Measurements from ENCODE around the gene GPA33.
A peak's percentile ranks its signal among the peaks of the same experiment; 100 is the strongest.
"Not testable (repeated sequence)": the region's sequence is repeated elsewhere in the genome, so short reads cannot be mapped to it uniquely, and the experiment has no call there.

GPA33 gene

GRCh38 chr1:167054531-167054930 is 35.6 kb downstream of the GPA33 start:
- DNase-seq, result no peak

DNA sequence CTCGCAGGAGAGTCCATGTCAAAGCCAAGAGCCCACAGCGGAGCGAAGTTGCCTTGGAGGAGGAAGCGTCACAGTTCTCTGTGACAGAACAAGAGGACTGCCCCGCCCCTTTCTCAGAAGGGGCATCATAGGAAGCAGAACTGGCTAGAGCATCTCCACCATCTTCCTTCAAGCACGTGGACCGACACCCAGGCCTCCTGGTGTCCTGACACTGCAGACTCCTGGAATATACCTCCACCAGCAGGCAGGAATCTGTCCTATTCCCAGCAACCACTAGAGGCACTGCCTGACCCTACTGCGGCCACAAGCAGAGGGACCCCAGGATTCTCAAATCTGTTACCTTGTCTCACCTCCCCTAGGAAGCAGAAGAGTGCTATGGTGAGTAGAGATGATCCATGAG is 37.8 kb downstream of the GPA33 start:
- peak; percentile 50 for DNase-seq

- no peak for DNase-seq
Measured at GRCh38 chr1:167051907-167052306, 38.3 kb downstream of the GPA33 start.

DNA sequence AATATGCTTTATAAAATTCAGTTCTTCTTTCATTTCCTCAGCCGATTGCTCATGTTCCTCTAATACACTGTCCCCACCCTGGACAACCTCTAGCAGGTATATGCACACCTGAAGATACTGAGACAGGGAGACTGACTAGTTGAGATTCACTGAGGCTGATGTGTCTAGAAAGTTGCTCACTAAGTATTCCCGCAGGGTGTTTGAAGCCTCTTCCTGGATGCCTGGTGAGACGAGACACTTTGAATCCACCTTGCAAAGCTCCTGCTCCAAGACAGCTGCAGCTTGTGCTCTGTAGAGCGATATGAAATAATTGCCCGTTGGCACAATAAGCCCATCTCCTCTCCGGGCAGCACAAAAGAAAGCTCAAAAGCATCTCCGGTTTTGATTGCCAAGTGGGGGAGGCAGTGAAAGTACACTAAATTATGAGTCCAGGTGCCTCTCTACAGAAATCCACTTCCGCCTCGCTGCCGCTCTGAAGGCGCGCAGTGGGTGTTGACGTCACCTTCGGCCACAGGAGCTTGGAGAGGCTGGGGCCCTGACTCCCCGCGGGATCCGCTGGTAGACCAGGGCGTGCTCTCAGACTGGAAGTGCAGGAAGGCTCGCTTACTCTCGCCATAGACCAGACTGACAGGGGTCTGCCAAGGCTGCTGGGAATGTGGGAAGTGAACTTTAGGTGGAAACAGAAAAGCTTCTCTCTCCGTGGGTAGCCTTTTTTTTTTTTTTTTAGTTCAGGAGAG is 46.3 kb downstream of the GPA33 start:
- peak; percentile 97 for DNase-seq

DNA sequence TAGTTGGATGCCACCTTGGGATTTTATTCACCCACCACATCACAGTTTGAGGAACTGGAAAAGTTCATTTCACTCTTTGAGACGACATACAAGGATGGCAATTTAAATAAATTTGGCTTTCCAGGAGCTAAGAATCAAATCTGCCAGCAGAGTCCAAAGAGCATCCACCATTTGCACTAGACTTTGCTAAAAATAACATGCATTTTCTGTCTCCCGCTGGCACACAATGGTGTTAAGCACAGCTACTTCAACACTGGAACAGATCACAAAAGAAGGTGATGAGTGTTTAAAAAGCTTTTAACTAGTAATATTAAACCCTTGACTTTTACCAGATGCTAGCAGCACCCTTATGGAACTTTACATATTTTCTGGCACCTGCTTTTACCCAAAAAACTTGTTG is 56.5 kb downstream of the GPA33 start:
- DNase-seq, result no peak

DNA sequence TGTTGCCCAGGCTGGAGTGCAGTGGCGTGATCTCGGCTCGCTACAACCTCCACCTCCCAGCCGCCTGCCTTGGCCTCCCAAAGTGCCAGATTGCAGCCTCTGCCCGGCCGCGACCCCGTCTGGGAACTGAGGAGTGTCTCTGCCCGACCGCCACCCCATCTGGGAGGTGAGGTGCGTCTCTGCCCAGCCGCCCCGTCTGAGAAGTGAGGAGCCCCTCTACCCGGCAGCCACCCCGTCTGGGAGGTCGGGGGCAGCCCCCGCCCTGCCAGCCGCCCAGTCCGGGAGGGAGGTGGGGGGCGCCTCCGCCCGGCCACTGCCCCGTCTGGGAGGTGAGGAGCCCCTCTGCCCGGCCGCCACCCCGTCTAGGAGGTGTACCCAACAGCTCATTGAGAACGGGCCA is 60.6 kb downstream of the GPA33 start:
- not testable (repeated sequence) for DNase-seq

DNA sequence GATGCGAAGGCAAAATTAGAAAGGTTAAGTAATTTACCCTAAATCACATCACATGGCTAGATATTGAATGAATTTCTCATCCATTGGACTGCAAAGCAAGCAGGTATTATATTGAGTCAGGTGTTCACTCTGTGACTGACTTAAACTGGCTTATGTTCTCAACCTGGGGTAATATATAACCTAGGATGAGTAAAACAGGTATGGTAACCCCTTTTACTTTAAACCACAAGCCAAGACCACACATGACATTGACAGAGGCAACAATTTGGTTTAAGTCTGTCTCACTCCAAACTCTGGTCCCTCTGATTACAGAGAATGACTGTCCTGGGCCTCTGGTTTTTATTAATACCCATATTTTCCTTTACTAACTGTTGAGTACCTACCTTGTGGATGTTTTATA is 67.8 kb downstream of the GPA33 start:
- no peak for DNase-seq

DNA sequence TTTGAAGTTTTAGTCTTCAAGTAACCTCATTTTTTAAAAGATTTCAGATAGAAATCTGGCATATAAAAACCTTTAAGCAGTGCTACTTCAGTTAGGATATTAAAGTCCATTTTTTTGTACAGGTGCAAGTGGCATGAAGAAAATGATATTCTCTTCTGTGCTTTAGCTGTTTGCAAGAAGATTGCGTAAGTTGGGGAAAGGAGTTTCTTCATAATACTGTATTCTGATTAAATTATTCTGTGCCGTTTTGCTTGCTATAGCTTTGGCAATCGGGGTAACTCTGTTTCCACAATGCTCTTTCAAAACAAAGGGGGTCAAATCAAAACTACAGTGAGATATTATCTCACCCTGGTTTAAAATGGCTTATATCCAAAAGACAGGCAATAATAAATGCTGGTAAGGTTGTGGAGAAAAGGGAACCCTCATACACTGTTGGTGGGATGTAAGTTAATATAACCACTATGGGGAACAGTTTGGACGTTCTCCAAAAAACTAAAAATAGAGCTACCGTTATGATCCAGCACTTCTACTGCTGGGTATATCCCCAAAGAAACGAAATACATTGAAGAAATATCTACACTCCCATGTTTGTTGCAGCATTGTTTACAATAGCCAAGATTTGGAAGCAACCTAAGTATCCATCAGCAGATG is 74.0 kb downstream of the GPA33 start:
- no peak for DNase-seq

GRCh38 chr1:167013108-167013929 is 76.9 kb downstream of the GPA33 start:
- DNase-seq, result no peak

- no peak for DNase-seq
Measured at GRCh38 chr1:167012570-167012969, 77.6 kb downstream of the GPA33 start.

- no peak for DNase-seq
Measured at GRCh38 chr1:167011560-167012191, 78.5 kb downstream of the GPA33 start.

- no peak for DNase-seq
Measured at GRCh38 chr1:167003711-167004110, 86.5 kb downstream of the GPA33 start.
